Fibroblast of pulmonary artery (primary cell): ENCODE data around the gene RGP1.
A peak's percentile ranks its signal among the peaks of the same experiment; 100 is the strongest.

Experiments used
- DNase-seq: peaks from one replicate; pipeline ENCODE4 v3.0.0-alpha.2; 2010; ENCODE audit warnings: low read depth
- H3K4me3 ChIP-seq: replicated peaks from 2 replicates; pipeline ENCODE4 v1.5.1; 2011; ENCODE audit warnings: low read depth, mild to moderate bottlenecking, control low read depth, low read length, moderate library complexity
- CTCF ChIP-seq: IDR thresholded peaks from 2 replicates; pipeline ENCODE4 v1.5.1; 2011; ENCODE audit warnings: mild to moderate bottlenecking, control low read depth, low read length, inconsistent platforms; ENCODE audit errors: missing control alignments

RGP1 gene

GRCh38 chr9:35753466-35753865, 4.4 kb downstream of the RGP1 start:
- DNase-seq: no peak
- no peak overlapping the region for H3K4me3 ChIP-seq
- TF ChIP-seq CTCF: no peak

GRCh38 chr9:35754264-35754663, 5.2 kb downstream of the RGP1 start, which contains the start of gene MSMP:
TSS of gene MSMP (minus strand) at chr9:35754276. CDS start at chr9:35754129, 147 bp downstream.
- no peak within 1 kb of the TSS for H3K4me3 ChIP-seq
- no peak for DNase-seq
- no peak for TF ChIP-seq CTCF

- no peak for TF ChIP-seq CTCF
- no peak for DNase-seq
- no peak overlapping the region for H3K4me3 ChIP-seq
Measured at GRCh38 chr9:35755071-35755470, 6.0 kb downstream of the RGP1 start.

- H3K4me3 ChIP-seq: peak overlapping the region; percentile 32
- peak; percentile 26 for DNase-seq
- peak; percentile 57 for TF ChIP-seq CTCF
Measured at GRCh38 chr9:35756275-35757225, 7.5 kb downstream of the RGP1 start.

GRCh38 chr9:35757226-35757891, 8.3 kb downstream of the RGP1 start:
- DNase-seq: no peak
- H3K4me3 ChIP-seq: no peak overlapping the region
- no peak for TF ChIP-seq CTCF

GRCh38 chr9:35757892-35758275, 8.8 kb downstream of the RGP1 start:
- no peak for TF ChIP-seq CTCF
- no peak overlapping the region for H3K4me3 ChIP-seq

More at GRCh38 chr9:35757892-35758275, 8.8 kb downstream of the RGP1 start:
- DNase-seq: no peak
